Stomach (tissue), 4 donors: ENCODE measurements around the gene ERCC2.
"Not testable (repeated sequence)": the region's sequence is repeated elsewhere in the genome, so short reads cannot be mapped to it uniquely, and the experiment has no call there.

ENCODE experiments used
- EP300 ChIP-seq: sonication (generic); formaldehyde crosslinking; IDR thresholded peaks from one replicate; pipeline ENCODE4 v1.6.1; 2017; ENCODE audit warnings: antibody characterized with exemption
- POLR2A ChIP-seq, 4 donors: fragments of 450-650 bp; IDR thresholded peaks; one replicate each; pipeline ENCODE4 v1.6.1; 2016; ENCODE audit warnings: antibody characterized with exemption in 4 of 4, control low read depth in 2 of 4, mild to moderate bottlenecking in 1 of 4, moderate library complexity in 1 of 4
- POLR2AphosphoS5 ChIP-seq, 3 donors: sonication (generic); formaldehyde crosslinking; IDR thresholded peaks; one replicate each; pipeline ENCODE4 v1.6.1; 2016; ENCODE audit warnings: antibody characterized with exemption in 3 of 3
- TF ChIP-seq, protein P1 (sequence below), 7 experiments: fragments of 450-650 bp in 4 of 7; fragments of 200-600 bp in 3 of 7; sonication (generic) in 3 of 7; IDR thresholded peaks; one replicate each; pipeline ENCODE4 v1.5.1; 2016 to 2019; ENCODE audit warnings: antibody characterized with exemption in 7 of 7, control low read depth in 2 of 7, mild to moderate bottlenecking in 1 of 7

DNA sequence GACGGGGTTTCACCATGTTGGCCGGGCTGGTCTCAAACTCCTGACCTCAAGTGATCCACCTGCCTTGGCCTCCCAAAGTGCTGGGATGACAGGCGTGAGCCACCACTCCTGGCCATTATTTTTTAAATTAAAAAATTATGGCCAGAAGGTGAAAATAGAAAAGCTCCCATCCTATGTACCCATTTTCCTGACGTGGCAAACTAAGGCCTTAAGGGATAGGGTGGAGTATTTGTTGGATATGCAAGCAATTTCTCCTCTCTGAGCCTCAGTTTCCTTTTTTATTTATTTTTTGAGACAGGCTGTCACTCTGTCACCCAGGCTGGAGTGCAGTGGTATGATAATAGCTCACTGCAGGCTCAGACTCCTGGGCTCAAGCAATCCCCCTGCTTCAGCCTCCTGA is 35.5 kb downstream of the ERCC2 start:
- TF ChIP-seq, protein P1, sequence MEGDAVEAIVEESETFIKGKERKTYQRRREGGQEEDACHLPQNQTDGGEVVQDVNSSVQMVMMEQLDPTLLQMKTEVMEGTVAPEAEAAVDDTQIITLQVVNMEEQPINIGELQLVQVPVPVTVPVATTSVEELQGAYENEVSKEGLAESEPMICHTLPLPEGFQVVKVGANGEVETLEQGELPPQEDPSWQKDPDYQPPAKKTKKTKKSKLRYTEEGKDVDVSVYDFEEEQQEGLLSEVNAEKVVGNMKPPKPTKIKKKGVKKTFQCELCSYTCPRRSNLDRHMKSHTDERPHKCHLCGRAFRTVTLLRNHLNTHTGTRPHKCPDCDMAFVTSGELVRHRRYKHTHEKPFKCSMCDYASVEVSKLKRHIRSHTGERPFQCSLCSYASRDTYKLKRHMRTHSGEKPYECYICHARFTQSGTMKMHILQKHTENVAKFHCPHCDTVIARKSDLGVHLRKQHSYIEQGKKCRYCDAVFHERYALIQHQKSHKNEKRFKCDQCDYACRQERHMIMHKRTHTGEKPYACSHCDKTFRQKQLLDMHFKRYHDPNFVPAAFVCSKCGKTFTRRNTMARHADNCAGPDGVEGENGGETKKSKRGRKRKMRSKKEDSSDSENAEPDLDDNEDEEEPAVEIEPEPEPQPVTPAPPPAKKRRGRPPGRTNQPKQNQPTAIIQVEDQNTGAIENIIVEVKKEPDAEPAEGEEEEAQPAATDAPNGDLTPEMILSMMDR (IDR thresholded peaks at IDR 0.05): not testable (repeated sequence)
- TF ChIP-seq POLR2A (IDR thresholded peaks at IDR 0.05); POLR2AphosphoS5 (IDR thresholded peaks at IDR 0.05); EP300: not testable (repeated sequence)
